Renal cortex interstitium (tissue), 11 donors: ENCODE measurements around the gene ZDHHC24. TPM values are rescaled to one million over a fixed set of nuclear protein-coding genes. Genes with fewer than 3 reads are reported as not detected.

ENCODE experiments used
- DNase-seq, 11 donors: peaks; one replicate each; pipeline ENCODE4 v3.0.0-alpha.2; 2013; ENCODE audit warnings: low read depth in 9 of 11, low spot score in 4 of 11; ENCODE audit errors: extremely low read depth in 1 of 11
- polyA plus RNA-seq, 3 donors: library from polyadenylated mRNA; unstranded; fragments of 120-200 nt; gene quantifications; one replicate each; pipeline ENCODE4 v1.2.1, GENCODE V29; 2013; ENCODE audit not compliant: insufficient read length in 3 of 3

Gene ZDHHC24
- polyA plus RNA-seq, 3 donors = 6.3 to 10.6 (median 9.2) TPM

GRCh38 chr11:66529069-66529468, 16.8 kb downstream of the ZDHHC24 start:
- DNase-seq = no peak

GRCh38 chr11:66524304-66525040, 21.4 kb downstream of the ZDHHC24 start:
- DNase-seq = no peak

DNA sequence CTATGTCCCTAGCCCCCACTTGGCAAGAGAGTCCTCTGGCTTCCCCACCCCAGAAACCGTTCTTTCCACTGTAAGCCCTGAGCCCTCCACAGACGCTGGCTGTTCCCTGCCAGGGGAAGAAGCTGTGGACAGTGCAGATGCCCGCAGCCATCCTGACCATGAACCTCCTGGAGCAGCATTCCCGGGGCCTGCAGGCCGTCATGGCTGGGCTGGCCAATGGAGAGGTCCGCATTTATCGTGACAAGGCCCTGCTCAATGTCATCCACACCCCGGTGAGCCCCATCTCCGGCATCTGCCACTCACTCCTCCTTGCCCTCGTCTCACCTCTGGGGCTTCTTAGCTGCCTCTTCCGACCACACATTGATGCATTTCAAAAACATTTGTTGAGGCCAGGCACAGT, 22.2 kb downstream of the ZDHHC24 start:
- no peak for DNase-seq

- DNase-seq = no peak
Observed at GRCh38 chr11:66510990-66511339, 34.9 kb downstream of the ZDHHC24 start.

- peak; percentile 52 to 81 (median 72) for DNase-seq
Observed at GRCh38 chr11:66510271-66510989, 35.4 kb downstream of the ZDHHC24 start, which contains the start of gene BBS1. Gene BBS1 (plus strand): TSS chr11:66510635. CDS start chr11:66510660, 25 bp downstream.

GRCh38 chr11:66509131-66509561, 36.7 kb downstream of the ZDHHC24 start:
- peak in 1 of 11 donors; percentile 7 for DNase-seq

- DNase-seq = no peak
Observed at GRCh38 chr11:66505276-66505816, 40.5 kb downstream of the ZDHHC24 start.

GRCh38 chr11:66498506-66498905, 47.3 kb downstream of the ZDHHC24 start:
- no peak for DNase-seq

GRCh38 chr11:66497206-66497605, 48.6 kb downstream of the ZDHHC24 start:
- DNase-seq = no peak

GRCh38 chr11:66495401-66495854, 50.4 kb downstream of the ZDHHC24 start:
- no peak for DNase-seq

DNA sequence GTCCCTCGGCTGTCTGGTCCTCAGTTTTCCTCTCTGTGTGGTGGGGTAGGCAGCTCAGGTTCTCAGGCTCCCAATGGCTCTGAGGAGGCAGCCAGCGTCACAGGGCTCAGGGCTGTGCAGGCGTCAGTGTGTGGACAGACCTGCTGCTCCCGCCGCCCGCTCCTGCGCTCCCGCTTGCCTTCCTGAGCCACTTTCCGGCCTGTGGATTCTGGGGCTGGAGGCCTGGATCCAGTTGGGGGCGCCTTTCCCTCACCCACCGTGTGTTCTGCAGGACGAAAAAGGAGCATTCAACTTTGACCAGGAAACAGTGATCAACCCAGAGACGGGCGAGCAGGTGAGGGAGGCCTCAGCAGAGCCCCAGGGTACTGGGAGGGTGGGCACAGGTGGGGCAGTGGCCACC, 50.9 kb downstream of the ZDHHC24 start:
- DNase-seq = no peak

DNA sequence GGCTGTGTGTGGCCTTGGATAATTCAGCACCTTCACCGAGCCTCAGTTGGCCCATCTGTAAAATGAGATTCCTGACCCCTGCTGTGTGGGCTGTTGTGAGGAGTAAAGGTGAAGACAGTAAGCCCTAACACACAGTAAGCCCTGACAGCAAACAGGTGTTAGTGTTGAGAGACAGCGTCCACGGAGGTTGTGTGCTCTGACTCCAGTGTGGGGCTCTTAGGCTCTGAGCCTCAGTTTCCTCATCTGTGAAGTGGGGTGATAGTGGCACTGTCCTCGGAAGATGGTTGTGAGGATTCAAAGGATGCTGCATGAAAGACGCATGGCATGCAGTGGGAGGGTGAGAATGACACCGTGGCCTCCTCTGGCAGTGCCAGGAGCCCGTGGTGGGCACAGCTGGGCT, 51.4 kb downstream of the ZDHHC24 start:
- DNase-seq = no peak

- no peak for DNase-seq
Observed at GRCh38 chr11:66493130-66493529, 52.7 kb downstream of the ZDHHC24 start.

GRCh38 chr11:66492161-66492865, 53.5 kb downstream of the ZDHHC24 start:
- no peak for DNase-seq

DNA sequence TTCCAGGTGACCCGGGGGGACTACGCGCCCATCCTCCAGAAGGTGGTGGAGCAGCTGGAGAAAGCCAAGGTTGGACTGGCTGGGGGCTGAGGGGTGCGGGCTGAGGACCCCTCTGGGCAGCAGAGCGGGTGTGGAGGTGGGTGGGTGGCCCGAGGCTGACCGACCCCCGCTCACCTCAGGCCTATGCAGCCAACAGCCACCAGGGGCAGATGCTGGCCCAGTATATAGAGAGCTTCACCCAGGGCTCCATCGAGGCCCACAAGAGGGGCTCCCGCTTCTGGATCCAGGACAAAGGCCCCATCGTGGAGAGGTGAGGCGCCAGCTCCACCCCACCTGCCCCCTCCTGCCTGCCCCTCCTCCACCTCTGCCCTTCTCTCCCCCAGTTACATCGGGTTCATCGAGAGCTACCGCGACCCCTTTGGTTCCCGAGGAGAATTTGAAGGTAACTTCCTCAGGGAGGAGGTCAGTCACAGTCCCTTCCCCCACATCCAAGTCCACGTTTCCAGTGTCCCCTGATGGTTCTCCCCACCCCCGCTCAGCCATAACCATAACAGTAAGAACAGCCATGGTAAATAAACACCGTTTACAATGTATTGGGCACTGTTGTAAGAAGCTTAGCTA, 54.4 kb downstream of the ZDHHC24 start:
- no peak for DNase-seq

DNA sequence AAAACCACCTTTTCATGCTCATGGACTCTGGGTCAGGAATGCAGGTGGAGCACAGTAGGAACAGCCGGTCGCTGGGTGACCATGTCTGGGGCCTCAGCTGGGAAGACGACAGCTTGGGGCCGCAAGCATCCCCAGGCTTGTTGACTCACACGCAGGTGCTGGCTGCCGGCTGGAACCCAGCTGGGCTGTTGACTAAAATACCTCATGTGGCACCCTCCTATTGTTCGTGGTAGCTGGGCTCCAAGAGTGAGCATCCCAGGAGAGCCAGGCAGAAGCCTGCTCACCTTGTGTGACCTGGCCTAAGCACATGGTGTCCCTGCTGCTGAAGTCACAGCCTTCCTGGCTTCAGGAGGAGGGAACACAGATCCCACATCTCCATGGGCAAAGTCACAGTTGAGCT, 56.2 kb downstream of the ZDHHC24 start:
- no peak for DNase-seq

- DNase-seq = no peak
Observed at GRCh38 chr11:66488957-66489356, 56.9 kb downstream of the ZDHHC24 start.

DNA sequence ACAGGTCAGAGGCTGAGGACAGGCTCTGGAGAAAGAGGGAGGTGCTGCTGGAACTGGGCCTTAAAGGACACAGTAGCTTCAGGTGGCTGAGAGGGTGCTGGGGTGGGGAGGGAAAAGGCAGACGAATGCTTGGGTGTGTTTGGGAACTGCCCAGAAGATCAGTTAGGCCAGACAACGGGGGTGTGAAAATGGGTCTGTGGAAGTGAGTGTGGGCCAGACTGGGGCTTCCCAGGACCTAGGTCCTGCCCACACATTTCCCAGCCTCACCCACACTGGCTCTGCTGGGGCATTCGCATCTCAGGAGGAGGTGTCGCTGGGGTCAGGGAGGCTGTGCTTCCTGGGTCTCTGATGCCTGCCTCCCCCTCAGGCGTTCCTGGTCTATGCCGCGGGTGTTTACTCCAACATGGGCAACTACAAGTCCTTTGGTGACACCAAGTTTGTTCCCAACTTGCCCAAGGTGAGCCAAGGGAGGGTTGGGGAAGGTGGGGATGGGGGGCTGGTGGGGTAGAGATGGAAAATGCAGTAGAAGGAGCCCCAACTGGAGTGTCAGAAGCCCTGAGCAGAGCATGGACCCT, 61.0 kb downstream of the ZDHHC24 start:
- no peak for DNase-seq
